ENCODE measurements around the gene CHRNG. TPM values are rescaled to one million over a fixed set of nuclear protein-coding genes. Genes with fewer than 3 reads are reported as not detected.
A peak's percentile ranks its signal among the peaks of the same experiment; 100 is the strongest.

Gene CHRNG
- total and polyA plus RNA-seq, 8 donors, result not detected

DNA sequence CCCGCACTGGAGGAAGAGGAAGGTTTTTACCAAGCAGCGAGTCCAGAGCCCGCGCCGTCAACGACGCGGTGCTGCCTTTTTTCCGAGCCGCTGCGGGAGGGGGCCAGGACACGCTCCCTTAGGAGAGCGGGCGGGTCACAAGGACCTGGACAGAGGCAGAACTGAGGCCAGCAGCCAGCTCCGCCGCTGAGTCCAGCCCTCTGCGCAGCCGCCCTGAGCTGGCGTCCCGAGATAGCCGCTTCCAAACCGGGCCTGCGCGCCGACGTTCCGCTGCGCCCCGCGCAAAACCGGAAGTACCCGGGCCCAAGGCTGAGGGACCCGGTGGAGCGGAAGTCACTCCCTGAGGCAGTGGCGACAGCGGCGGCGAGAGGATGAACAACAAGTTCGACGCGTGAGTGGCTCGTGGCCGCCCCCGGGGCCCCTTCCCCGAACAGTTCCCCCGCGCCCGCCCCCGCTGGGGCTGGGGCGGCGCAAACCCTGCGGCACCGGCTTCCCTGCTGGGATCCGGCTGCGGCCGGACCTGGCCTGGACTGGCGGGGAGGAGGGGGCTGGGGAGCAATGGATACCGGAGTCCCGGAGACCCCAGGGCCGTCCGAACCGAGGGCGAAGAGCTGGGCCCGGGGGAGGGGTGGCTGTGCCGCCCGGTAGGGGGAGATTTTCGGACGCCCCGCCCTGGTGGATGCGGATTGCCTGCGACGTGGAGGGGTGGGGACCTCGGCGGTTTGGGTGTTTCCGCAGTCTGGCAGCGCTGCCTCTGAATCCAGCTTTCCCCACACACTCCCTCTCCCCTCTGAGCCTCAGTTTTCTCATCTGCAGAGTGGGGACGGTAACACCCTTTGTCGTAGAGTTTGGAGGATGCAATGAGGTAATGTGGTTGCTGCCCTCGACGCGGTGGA is 11.1 kb downstream of the CHRNG start, which contains the start of the genes EIF4E2 and TIGD1:
EIF4E2 (plus strand) TSS at position 336 of the 896 bp plus-strand sequence; CDS start at position 372, 36 bp downstream.
TIGD1 (minus strand) TSS at position 204 of the 896 bp plus-strand sequence. CDS start 675 bp downstream, outside the sequence.
- Histone ChIP-seq H3K27me3 (no peaks in the 10 kb centered on the region), H3K27ac (peak within 1 kb of the TSS; percentile 92 to 99 (median 95)), H3K36me3 (no peaks in the 10 kb centered on the region), H3K4me1 (peaks cover 0 to 15% (median 4%) of the 10 kb centered on the region in 3 donors), H3K9me3 (no peaks in the 10 kb centered on the region), H3K4me3 (peak within 1 kb of the TSS; percentile 82 to 99 (median 94))
- intact Hi-C loops (cut with DNase I), result no loop called here
- FAIRE-seq (no peak), ATAC-seq (peak; percentile 96 to 99 (median 98)), DNase-seq (peak; percentile 93 to 98 (median 94))
- WGBS, 2 donors, result 0 to 1% methylated on average over 73 to 81 of the region's 81 CpGs
- TF ChIP-seq, protein P1, sequence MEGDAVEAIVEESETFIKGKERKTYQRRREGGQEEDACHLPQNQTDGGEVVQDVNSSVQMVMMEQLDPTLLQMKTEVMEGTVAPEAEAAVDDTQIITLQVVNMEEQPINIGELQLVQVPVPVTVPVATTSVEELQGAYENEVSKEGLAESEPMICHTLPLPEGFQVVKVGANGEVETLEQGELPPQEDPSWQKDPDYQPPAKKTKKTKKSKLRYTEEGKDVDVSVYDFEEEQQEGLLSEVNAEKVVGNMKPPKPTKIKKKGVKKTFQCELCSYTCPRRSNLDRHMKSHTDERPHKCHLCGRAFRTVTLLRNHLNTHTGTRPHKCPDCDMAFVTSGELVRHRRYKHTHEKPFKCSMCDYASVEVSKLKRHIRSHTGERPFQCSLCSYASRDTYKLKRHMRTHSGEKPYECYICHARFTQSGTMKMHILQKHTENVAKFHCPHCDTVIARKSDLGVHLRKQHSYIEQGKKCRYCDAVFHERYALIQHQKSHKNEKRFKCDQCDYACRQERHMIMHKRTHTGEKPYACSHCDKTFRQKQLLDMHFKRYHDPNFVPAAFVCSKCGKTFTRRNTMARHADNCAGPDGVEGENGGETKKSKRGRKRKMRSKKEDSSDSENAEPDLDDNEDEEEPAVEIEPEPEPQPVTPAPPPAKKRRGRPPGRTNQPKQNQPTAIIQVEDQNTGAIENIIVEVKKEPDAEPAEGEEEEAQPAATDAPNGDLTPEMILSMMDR (IDR thresholded peaks at IDR 0.05), result peak in 2 of 4 donors; percentile 4 to 14

DNA sequence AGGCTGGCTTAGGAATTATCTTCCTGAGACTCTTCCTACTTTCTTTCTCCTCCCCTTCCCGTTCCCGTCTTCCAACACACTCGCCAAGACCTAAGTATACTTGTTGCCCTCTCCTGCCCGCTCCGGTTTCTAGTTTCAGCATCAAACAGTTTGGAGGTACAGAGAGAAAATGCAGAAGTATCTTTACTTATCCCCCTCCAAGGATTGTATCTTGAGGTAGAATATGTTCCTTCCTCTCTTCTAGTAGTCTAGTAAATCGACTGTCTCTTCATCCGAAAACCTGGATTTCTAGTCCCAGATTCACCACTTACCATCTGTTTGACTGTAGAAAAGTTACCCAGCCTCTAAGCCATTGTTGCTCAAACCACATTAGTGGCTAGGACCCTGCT is 11.8 kb downstream of the CHRNG start:
- FAIRE-seq (no peak), DNase-seq (no peak), ATAC-seq (no peak)
- Histone ChIP-seq H3K4me3 (peak overlapping the region; percentile 82 to 99 (median 94)), H3K36me3 (no peaks in the 10 kb centered on the region), H3K4me1 (peaks cover 0 to 15% (median 4%) of the 10 kb centered on the region in 3 donors), H3K27ac (peak overlapping the region; percentile 92 to 99 (median 95)), H3K9me3 (no peaks in the 10 kb centered on the region), H3K27me3 (no peaks in the 10 kb centered on the region)
- TF ChIP-seq, protein P1 (IDR thresholded peaks at IDR 0.05), result no peak
- intact Hi-C loops (cut with DNase I), result no loop called here
- 5 to 7% methylated on average over 7 of the region's 7 CpGs for WGBS, 2 donors

DNA sequence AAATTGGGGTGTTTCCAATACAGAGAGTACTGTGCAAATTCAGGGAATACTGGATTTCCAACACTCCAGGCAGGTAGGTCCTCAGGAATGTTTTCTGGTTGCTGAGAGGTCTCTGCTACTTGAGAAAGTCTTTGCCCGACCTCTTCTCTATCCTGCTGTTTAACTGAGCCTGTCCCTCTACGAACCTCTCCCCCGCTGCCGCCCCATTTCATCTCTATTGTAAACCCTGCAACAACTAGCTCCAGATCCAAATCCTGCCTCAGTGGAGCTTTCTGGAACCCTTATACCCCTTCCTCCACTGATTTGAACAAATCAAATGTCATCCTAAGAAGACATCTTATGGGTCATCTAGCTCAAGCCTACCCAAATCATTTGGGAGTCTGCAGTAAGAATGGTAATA is 12.3 kb downstream of the CHRNG start:
- no peaks in the 10 kb centered on the region for H3K27me3 ChIP-seq
- TF ChIP-seq, protein P1 (IDR thresholded peaks at IDR 0.05), result no peak
- WGBS, 2 donors, result 89 to 95% methylated on average over 4 of the region's 4 CpGs
- peak overlapping the region in 2 of 4 donors; percentile 82 to 93 for H3K4me3 ChIP-seq
- H3K9me3 ChIP-seq, result no peaks in the 10 kb centered on the region
- H3K4me1 ChIP-seq, result peaks cover 0 to 15% (median 4%) of the 10 kb centered on the region in 3 donors
- H3K27ac ChIP-seq, result no peak overlapping the region
- DNase-seq, result no peak
- FAIRE-seq, result no peak
- ATAC-seq, result no peak
- no peaks in the 10 kb centered on the region for H3K36me3 ChIP-seq
- intact Hi-C loops (cut with DNase I), result no loop called here

DNA sequence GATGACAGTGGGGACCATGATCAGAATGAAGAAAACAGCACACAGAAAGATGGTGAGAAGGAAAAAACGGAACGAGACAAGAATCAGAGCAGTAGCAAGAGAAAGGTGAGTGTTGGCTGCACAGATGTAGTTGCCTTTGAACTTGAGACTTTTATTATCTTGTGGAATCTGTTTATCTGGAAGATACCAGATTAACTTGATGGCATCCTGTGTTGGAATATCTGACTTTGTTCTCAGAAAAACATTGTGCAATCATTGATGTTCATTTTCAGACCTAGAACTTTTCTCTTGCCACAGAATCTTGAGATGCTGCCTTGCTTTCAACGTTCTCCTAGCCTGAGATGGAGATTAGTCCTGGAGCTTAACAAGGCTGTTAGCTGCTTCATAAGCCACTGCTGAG is 16.9 kb downstream of the CHRNG start:
- Histone ChIP-seq H3K4me1 (peaks cover 0 to 10% (median 4%) of the 10 kb centered on the region in 3 donors), H3K27ac (no peak overlapping the region), H3K9me3 (no peaks in the 10 kb centered on the region), H3K36me3 (peaks cover 4 to 19% (median 6%) of the 10 kb centered on the region in 3 donors), H3K27me3 (no peaks in the 10 kb centered on the region), H3K4me3 (no peak overlapping the region)
- DNase-seq (no peak), FAIRE-seq (no peak), ATAC-seq (no peak)
- intact Hi-C loops (cut with DNase I), result no loop called here
- TF ChIP-seq, protein P1 (IDR thresholded peaks at IDR 0.05), result no peak
- 82 to 84% methylated on average over 3 of the region's 3 CpGs for WGBS, 2 donors

Measured in pancreas (tissue), 10 donors.